ENCODE results near the gene SPATA31A5. TPM values are rescaled to one million over a fixed set of nuclear protein-coding genes. Genes with fewer than 3 reads are reported as not detected.
"Not testable (repeated sequence)": the region's sequence is repeated elsewhere in the genome, so short reads cannot be mapped to it uniquely, and the experiment has no call there.

SPATA31A5 gene
- total RNA-seq (ENCODE audit: low replicate concordance), result not detected in 2 replicates
- long read RNA-seq, result 0 reads

- H3K4me3 Mint-ChIP-seq; DNase-seq (ENCODE audit: extremely low spot score, unreplicated experiment); H3K4me1 Mint-ChIP-seq (ENCODE audit: unreplicated experiment); H3K27ac Mint-ChIP-seq; H3K27me3 Mint-ChIP-seq; H3K9me3 Mint-ChIP-seq; H3K36me3 Mint-ChIP-seq: not testable (repeated sequence)
These were observed at the start of gene SPATA31A5 for GRCh38 chr9:60914107-60914506. Gene SPATA31A5 (plus strand): TSS chr9:60914407. CDS start chr9:60914436, 29 bp downstream.

GRCh38 chr9:60962990-60963350 lies 48.8 kb downstream of the SPATA31A5 start:
- DNase-seq (ENCODE audit: extremely low spot score, unreplicated experiment); H3K9me3 Mint-ChIP-seq; H3K27me3 Mint-ChIP-seq; H3K27ac Mint-ChIP-seq; H3K36me3 Mint-ChIP-seq; H3K4me1 Mint-ChIP-seq (ENCODE audit: unreplicated experiment); H3K4me3 Mint-ChIP-seq: not testable (repeated sequence)

GRCh38 chr9:60966382-60966781 lies 52.2 kb downstream of the SPATA31A5 start:
- H3K27ac Mint-ChIP-seq; H3K4me1 Mint-ChIP-seq (ENCODE audit: unreplicated experiment); H3K36me3 Mint-ChIP-seq; H3K4me3 Mint-ChIP-seq; H3K27me3 Mint-ChIP-seq; DNase-seq (ENCODE audit: extremely low spot score, unreplicated experiment); H3K9me3 Mint-ChIP-seq: not testable (repeated sequence)
